Medulla oblongata (tissue), 1 donor: ENCODE measurements around the gene KRT6B.
A peak's percentile ranks its signal among the peaks of the same experiment; 100 is the strongest.
"Not testable (repeated sequence)": the region's sequence is repeated elsewhere in the genome, so short reads cannot be mapped to it uniquely, and the experiment has no call there.

Source experiments
- DNase-seq: peaks from one replicate; pipeline ENCODE4 v3.0.0-alpha.2; 2015; ENCODE audit errors: extremely low spot score

The KRT6B gene

GRCh38 chr12:52452101-52452500 lies at the start of gene KRT6B:
Gene KRT6B (minus strand): TSS chr12:52452146. CDS start chr12:52452078, 68 bp downstream.
- peak; percentile 12 for DNase-seq

- DNase-seq, result no peak
These were observed 49.5 kb upstream of the KRT6B start for GRCh38 chr12:52501490-52501889.

- DNase-seq, result not testable (repeated sequence)
These were observed 48.6 kb upstream of the KRT6B start for GRCh38 chr12:52500574-52500973.

GRCh38 chr12:52499806-52500560 lies 48.0 kb upstream of the KRT6B start:
- no peak for DNase-seq

- DNase-seq, result no peak
These were observed 47.0 kb upstream of the KRT6B start for GRCh38 chr12:52498946-52499345.

GRCh38 chr12:52497975-52498374 lies 46.0 kb upstream of the KRT6B start:
- DNase-seq, result no peak

GRCh38 chr12:52496590-52497071 lies 44.7 kb upstream of the KRT6B start:
- DNase-seq, result no peak

- no peak for DNase-seq
These were observed 44.1 kb upstream of the KRT6B start for GRCh38 chr12:52496054-52496453.

- DNase-seq, result no peak
These were observed 43.4 kb upstream of the KRT6B start for GRCh38 chr12:52495389-52495788.

GRCh38 chr12:52494518-52494917 lies 42.6 kb upstream of the KRT6B start:
- no peak for DNase-seq

GRCh38 chr12:52494100-52494499 lies 42.2 kb upstream of the KRT6B start:
- DNase-seq, result no peak

GRCh38 chr12:52493172-52493571 lies 41.2 kb upstream of the KRT6B start, which contains the start of gene KRT6A:
Gene KRT6A (minus strand): TSS chr12:52493257. CDS start chr12:52493188, 69 bp downstream.
- DNase-seq, result no peak

- DNase-seq, result not testable (repeated sequence)
These were observed 40.5 kb upstream of the KRT6B start for GRCh38 chr12:52492405-52492804.

- DNase-seq, result not testable (repeated sequence)
These were observed 39.5 kb upstream of the KRT6B start for GRCh38 chr12:52491495-52491894.

GRCh38 chr12:52488736-52489135 lies 36.8 kb upstream of the KRT6B start:
- DNase-seq, result no peak

- not testable (repeated sequence) for DNase-seq
These were observed 35.9 kb upstream of the KRT6B start for GRCh38 chr12:52487744-52488443.

- DNase-seq, result no peak
These were observed 35.3 kb upstream of the KRT6B start for GRCh38 chr12:52487211-52487610.

GRCh38 chr12:52486166-52487105 lies 34.5 kb upstream of the KRT6B start:
- DNase-seq, result no peak

- DNase-seq, result no peak
These were observed 28.1 kb upstream of the KRT6B start for GRCh38 chr12:52480073-52480472.

- no peak for DNase-seq
These were observed 25.7 kb upstream of the KRT6B start for GRCh38 chr12:52477651-52478050.

GRCh38 chr12:52474212-52474611 lies 22.3 kb upstream of the KRT6B start:
- no peak for DNase-seq

GRCh38 chr12:52473768-52474167 lies 21.8 kb upstream of the KRT6B start, which contains the start of gene KRT6C:
Gene KRT6C (minus strand): TSS chr12:52473805. CDS start chr12:52473737, 68 bp downstream.
- no peak for DNase-seq
